Right cardiac atrium (tissue), 5 donors: ENCODE data around the gene COPZ1. TPM values are rescaled to one million over a fixed set of nuclear protein-coding genes. Genes with fewer than 3 reads are reported as not detected.

Source experiments
- ATAC-seq, 2 donors: fragments of 200-7000 bp; cut with Tn5 transposase; one replicate each; pipeline versions ENCODE4 v1.8.0 to v1.9.1; 2020; ENCODE audit warnings: moderate library complexity in 2 of 2, mild to moderate bottlenecking in 1 of 2
- DNase-seq, 3 donors: peaks; one replicate each; pipeline ENCODE4 v3.0.0-alpha.2; 2020
- H3K27ac ChIP-seq: one replicate; pipeline ENCODE4 v1.5.1; 2013; ENCODE audit warnings: mild to moderate bottlenecking, low read length, control low read depth, moderate library complexity
- H3K27me3 ChIP-seq: one replicate; pipeline ENCODE4 v1.6.1; 2013; ENCODE audit not compliant: control insufficient read depth, insufficient read depth
- H3K4me1 ChIP-seq: one replicate; pipeline ENCODE4 v1.6.1; 2013; ENCODE audit warnings: low read length; ENCODE audit not compliant: control insufficient read depth, insufficient read depth
- H3K4me3 ChIP-seq: one replicate; pipeline ENCODE4 v1.5.1; 2013; ENCODE audit warnings: low read length, control low read depth
- H3K9me3 ChIP-seq: one replicate; pipeline ENCODE4 v1.6.1; 2013; ENCODE audit warnings: low read length; ENCODE audit not compliant: control insufficient read depth
- WGBS: extraction: QIAGEN DNeasy Blood & Tissue Kit; methylation state at CpG from one replicate; pipeline ENCODE4 v1.1.7; 2013; 5-methylcytosine and 5-hydroxymethylcytosine counted together
- intact Hi-C, 4 donors: fragments of 100-400 bp; cut with DNase I; formaldehyde crosslinking; loops; one replicate each; pipeline versions ENCODE4 v1.11.0 to v1.14.0; 2022 to 2023
- polyA plus RNA-seq: library from polyadenylated mRNA; stranded (reverse); fragments of 200-250 nt; gene quantifications from one replicate; pipeline ENCODE4 v1.2.3, GENCODE V29; 2013
- total RNA-seq, 4 donors: library from RNA; stranded (reverse); fragmentation: NEBNext Ultra II Directional; extraction: Animal tissue kit (Norgen Biotek cat#: 25700); gene quantifications; one replicate each; pipeline ENCODE4 v1.2.1, GENCODE V29; 2021
- donor health status: healthy with polysubstance abuse.
- donor health status: DM: no; HTN: yes; CAD: no.
- donor health status: DM: no; HTN: no; CAD: no.
- donor health status: DM: no; HTN: yes; CAD: no; lungs with severe emphysema.
- donor health status: DM: yes; HTN: yes; CAD: no.

The COPZ1 gene
- total and polyA plus RNA-seq, 5 donors: 103 to 120 (median 119) TPM

DNA sequence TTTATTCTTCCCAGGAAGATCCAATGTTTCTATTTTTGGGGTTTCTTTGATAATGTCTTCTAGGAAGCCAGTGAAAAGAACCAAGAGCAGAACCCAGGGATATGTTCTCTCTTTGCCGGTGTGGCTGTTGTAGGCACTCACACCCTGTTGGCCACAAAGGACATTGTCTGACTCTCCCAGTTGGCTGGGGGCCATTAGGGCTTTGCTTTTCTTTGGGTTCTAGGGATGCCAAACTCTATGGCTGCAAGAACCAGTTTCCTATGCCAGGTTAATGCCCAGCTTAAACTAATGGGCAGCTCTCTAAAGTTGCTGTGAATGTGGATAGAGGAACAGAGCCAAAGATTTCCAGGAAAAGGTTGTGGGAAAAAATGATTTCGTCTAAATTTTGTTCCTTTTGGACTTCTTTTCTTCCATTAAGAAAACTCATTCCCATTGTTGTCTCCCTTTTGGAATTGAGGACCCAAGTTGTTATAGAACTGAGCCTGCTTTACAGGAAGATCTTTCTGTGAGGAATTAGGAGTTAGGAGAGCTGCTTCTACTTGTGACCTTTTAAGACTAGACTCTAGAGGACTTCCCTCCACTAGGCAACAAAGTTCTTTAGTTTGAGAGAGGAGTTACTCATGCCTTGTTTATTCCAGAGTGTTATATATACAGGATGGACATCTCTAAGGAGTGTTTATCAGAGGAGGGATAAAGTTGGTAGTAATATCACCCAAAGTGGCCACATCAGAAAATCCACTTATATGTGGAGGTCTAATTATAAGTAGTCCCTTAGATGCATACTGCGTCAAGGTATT, 13.1 kb downstream of the COPZ1 start:
- peak; percentile 62 to 64 for ATAC-seq
- Histone ChIP-seq H3K4me3 (no peak overlapping the region), H3K27me3 (no peaks in the 10 kb centered on the region), H3K9me3 (no peaks in the 10 kb centered on the region), H3K27ac (peak overlapping the region; percentile 56), H3K4me1 (peaks cover 8% of the 10 kb centered on the region)
- peak in 1 of 3 donors; percentile 66 for DNase-seq
- intact Hi-C loops: no loop called here
- 44% methylated on average over 3 of the region's 3 CpGs for WGBS

- Histone ChIP-seq H3K27ac (no peak overlapping the region), H3K4me3 (no peak overlapping the region), H3K9me3 (no peaks in the 10 kb centered on the region), H3K4me1 (peaks cover 8% of the 10 kb centered on the region), H3K27me3 (no peaks in the 10 kb centered on the region)
- 76% methylated on average over 4 of the region's 4 CpGs for WGBS
- intact Hi-C loops: no loop called here
- ATAC-seq (no peak), DNase-seq (no peak)
Observed at GRCh38 chr12:54338698-54339296, 13.9 kb downstream of the COPZ1 start.

GRCh38 chr12:54340846-54341245, 15.9 kb downstream of the COPZ1 start:
- intact Hi-C loops: no loop called here
- no peaks in the 10 kb centered on the region for H3K9me3 ChIP-seq
- 85% methylated on average over 7 of the region's 7 CpGs for WGBS
- no peak overlapping the region for H3K27ac ChIP-seq
- no peaks in the 10 kb centered on the region for H3K27me3 ChIP-seq
- DNase-seq (no peak), ATAC-seq (no peak)
- H3K4me3 ChIP-seq: no peak overlapping the region
- peaks cover 8% of the 10 kb centered on the region for H3K4me1 ChIP-seq

DNA sequence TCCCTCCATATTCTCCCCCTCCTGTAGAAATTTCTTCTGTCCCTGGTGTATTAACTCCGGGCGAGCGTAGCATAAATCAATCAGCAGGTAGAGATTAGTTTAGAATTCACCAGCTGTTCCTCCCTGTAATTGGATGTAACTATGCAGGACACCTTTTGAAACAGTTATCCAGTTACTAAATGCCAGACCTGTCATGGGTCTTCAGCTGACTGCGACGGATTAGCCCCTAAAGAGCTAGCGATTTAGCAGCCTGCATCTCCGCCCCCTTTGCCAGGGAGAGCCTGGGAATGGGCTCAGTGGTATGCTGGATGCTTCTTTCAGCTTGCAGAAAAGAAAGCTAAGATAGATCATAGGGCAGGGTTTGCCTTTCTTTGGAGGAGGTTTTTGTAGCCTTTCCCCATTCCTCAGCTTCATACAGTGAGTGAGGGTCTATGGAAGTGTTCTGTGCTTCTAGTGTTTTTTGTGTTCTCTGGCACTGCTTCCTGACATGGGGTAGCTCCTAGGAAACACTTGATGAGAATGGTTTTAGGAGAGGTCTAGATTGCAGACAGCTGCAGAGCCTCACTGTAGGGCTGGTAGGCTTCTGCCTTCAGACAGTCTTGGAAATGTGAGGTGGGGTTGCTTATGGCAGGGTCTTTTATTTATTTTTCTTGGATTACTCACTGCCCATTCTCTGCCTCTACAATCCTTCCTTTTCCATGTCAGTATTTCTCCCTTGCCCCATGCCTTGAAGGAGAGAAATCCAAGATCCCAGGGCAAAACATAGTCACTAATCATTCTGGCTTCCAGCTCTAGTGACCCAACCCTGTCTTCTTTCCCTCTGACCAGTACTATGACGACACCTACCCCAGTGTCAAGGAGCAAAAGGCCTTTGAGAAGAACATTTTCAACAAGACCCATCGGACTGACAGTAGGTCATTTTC, 16.7 kb downstream of the COPZ1 start:
- no peak for ATAC-seq
- 80% methylated on average over 9 of the region's 9 CpGs for WGBS
- no peak overlapping the region for H3K27ac ChIP-seq

GRCh38 chr12:54349036-54349435, 24.1 kb downstream of the COPZ1 start:
- no peak overlapping the region for H3K27ac ChIP-seq
- intact Hi-C loops: no loop called here
- ATAC-seq (no peak), DNase-seq (no peak)
- H3K4me1 ChIP-seq: peaks cover 5% of the 10 kb centered on the region
- no peaks in the 10 kb centered on the region for H3K27me3 ChIP-seq
- WGBS: 81% methylated on average over 4 of the region's 4 CpGs
- no peak overlapping the region for H3K4me3 ChIP-seq
- H3K9me3 ChIP-seq: no peaks in the 10 kb centered on the region

More for the DNA sequence above, 16.7 kb downstream of the COPZ1 start:
- DNase-seq: no peak
- Histone ChIP-seq H3K27me3 (no peaks in the 10 kb centered on the region), H3K4me3 (no peak overlapping the region), H3K4me1 (peaks cover 8% of the 10 kb centered on the region), H3K9me3 (no peaks in the 10 kb centered on the region)
- intact Hi-C loops: no loop called here

- Histone ChIP-seq H3K27me3 (no peaks in the 10 kb centered on the region), H3K4me1 (peaks cover 5% of the 10 kb centered on the region), H3K9me3 (no peaks in the 10 kb centered on the region), H3K4me3 (no peak overlapping the region), H3K27ac (no peak overlapping the region)
- intact Hi-C loops: no loop called here
- ATAC-seq (no peak), DNase-seq (no peak)
Observed at GRCh38 chr12:54349679-54350078, 24.7 kb downstream of the COPZ1 start.

DNA sequence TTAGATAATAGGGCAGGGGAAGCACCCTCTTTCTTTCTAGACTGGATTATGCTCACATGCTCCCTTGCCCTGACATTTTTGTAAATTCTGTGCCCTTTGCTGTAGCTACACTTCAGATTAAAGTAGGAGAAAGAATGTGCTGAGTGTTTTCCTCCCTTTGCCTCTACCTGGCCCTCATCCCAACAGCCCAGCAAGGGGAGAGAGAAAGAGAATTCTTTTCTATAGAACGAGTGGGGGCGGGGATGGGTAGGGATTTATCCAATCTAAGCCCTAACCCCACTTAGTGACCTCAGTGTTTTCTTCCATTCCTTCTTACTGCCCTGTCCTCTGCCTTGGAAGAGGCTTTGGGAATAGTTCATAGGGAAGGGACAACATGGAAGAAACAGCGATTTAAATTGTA, 25.8 kb downstream of the COPZ1 start:
- WGBS: 65% methylated on average over 3 of the region's 3 CpGs
- intact Hi-C loops: no loop called here

GRCh38 chr12:54351341-54351740, 26.4 kb downstream of the COPZ1 start:
- WGBS: 62% methylated on average over 4 of the region's 4 CpGs
- intact Hi-C loops: no loop called here
- DNase-seq (no peak), ATAC-seq (no peak)
- Histone ChIP-seq H3K9me3 (no peaks in the 10 kb centered on the region), H3K4me1 (peaks cover 5% of the 10 kb centered on the region), H3K27me3 (no peaks in the 10 kb centered on the region), H3K4me3 (no peak overlapping the region), H3K27ac (peak overlapping the region; percentile 12)

More for the DNA sequence above, 25.8 kb downstream of the COPZ1 start:
- H3K27me3 ChIP-seq: no peaks in the 10 kb centered on the region
- H3K27ac ChIP-seq: no peak overlapping the region
- no peak overlapping the region for H3K4me3 ChIP-seq
- peaks cover 5% of the 10 kb centered on the region for H3K4me1 ChIP-seq
- no peak for DNase-seq
- ATAC-seq: no peak
- no peaks in the 10 kb centered on the region for H3K9me3 ChIP-seq

DNA sequence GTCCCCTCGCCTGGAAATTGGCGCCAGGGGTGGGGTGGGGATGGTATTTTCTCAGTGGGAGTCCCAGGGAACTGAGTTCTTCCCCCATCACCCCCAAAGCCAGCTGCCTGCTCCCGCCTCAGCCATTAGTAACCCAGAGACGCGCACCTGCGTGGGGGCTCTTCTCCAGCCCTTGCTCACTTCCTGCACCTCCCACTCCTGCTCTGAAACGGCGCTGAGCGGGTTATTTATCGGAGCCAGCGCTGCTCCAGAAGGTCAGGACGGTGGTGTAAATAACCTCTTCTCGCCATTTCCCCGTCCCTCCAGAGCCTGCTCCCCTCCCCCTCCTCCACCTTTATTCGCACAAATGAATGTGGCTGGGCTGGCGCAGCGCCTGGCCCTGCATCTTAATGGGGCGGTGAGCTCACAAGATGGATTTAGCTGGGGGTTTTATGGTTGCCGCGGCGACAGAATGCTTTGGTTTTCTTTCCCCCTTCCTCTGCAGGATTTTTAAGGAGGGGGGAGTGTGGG, 27.1 kb downstream of the COPZ1 start:
- H3K9me3 ChIP-seq: no peaks in the 10 kb centered on the region
- intact Hi-C loops: no loop called here
- no peaks in the 10 kb centered on the region for H3K27me3 ChIP-seq
- peak overlapping the region; percentile 33 for H3K27ac ChIP-seq
- H3K4me1 ChIP-seq: peaks cover 5% of the 10 kb centered on the region
- 20% methylated on average over 21 of the region's 21 CpGs for WGBS
- DNase-seq: peak in 2 of 3 donors; percentile 75 to 77
- ATAC-seq: peak; percentile 41 to 49
- no peak overlapping the region for H3K4me3 ChIP-seq

DNA sequence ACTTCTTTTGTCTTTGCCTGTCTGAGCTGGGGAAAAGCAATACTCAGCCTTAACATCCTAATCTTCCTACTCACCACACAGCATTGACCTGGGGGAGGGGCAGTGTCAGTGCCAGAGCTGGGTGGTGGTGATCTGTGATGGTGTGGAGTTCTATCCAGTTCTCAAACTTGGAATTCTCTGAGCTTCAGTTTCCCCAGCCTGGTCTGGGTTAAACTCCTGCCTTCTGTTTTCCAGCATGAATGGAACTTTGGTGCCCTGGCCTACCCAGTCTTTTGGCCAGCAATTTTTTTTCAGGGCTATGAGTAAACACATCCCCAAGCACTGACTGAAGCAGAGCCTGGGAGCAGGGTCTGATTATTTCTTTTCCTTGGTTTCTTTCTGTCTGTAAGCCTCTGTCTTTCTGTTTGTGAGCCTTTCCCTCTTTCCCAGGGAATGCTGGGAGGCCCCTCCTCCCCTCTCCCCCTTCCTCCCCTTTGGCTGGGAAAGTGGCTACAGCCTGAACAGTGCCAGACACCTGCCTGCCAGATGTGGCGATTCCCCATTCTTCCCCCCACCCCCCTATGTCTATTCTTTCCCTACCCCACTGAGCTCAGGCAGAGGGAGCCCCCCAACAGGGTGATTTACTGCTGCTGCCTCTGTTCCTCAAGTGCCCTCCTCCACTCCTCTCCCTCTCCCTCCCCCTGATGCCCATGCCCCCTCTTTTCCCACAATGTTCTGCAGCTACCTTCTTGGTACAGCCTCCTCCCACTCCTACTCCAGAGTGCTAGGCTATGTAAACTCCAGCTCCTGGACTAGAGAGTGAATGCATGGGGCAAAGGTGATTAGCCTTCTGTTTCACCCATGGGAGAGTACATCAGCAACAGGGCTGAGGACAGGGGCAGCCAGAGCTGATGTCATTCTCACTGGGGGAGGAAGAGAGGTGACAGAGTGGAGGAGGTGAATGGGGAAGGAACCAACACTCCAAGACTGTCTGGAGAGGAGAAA, 28.3 kb downstream of the COPZ1 start:
- intact Hi-C loops: no loop called here

More for the DNA sequence above, 28.3 kb downstream of the COPZ1 start:
- 24% methylated on average over 1 of the region's 1 CpG for WGBS
- ATAC-seq (peak in 1 of 2 donors; percentile 38), DNase-seq (no peak)
- Histone ChIP-seq H3K9me3 (no peaks in the 10 kb centered on the region), H3K27me3 (no peaks in the 10 kb centered on the region), H3K4me1 (peaks cover 6% of the 10 kb centered on the region), H3K27ac (peak overlapping the region; percentile 60), H3K4me3 (no peak overlapping the region)
